OCI-LY7 (cell line): ENCODE results near the gene OSBP. TPM values are rescaled to one million over a fixed set of nuclear protein-coding genes. Genes with fewer than 3 reads are reported as not detected.

ENCODE experiments used
- BruUV-seq: library from RNA; stranded (reverse); fragments of 400-500 nt; replicated peaks from 2 replicates; lab custom pipeline; 2021; lab: Mats Ljungman, UMichigan
- CTCF ChIA-PET: fragments of 300-600 bp; sonication (Branson Sonifier 250); formaldehyde crosslinking; loops from one replicate; lab custom pipeline; 2022; ENCODE audit warnings: antibody characterized with exemption; ENCODE audit not compliant: unreplicated experiment; lab: Charles Lee
- POLR2A ChIA-PET: fragments of 300-600 bp; sonication (Branson Sonifier 250); formaldehyde crosslinking; loops from one replicate; lab custom pipeline; 2022; ENCODE audit warnings: antibody characterized with exemption; lab: Charles Lee
- DNase-seq: peaks from one replicate; pipeline ENCODE4 v3.0.0-alpha.2; 2015; ENCODE audit warnings: low spot score
- H2AFZ ChIP-seq: fragments of 200-600 bp; sonication (generic), shearing (Covaris generic); 2 replicates; pipeline ENCODE4 v1.6.1; 2014; ENCODE audit warnings: mild to moderate bottlenecking, antibody characterized with exemption, low read length, moderate library complexity
- H3K27ac ChIP-seq: fragments of 200-600 bp; sonication (generic); 2 replicates; pipeline ENCODE4 v1.5.1; 2014; ENCODE audit warnings: mixed run types, low read depth, mild to moderate bottlenecking, moderate library complexity, low read length, inconsistent platforms; ENCODE audit not compliant: poor library complexity, severe bottlenecking
- H3K36me3 ChIP-seq: fragments of 200-600 bp; sonication (generic); 2 replicates; pipeline ENCODE4 v1.6.1; 2014; ENCODE audit warnings: mild to moderate bottlenecking, antibody characterized with exemption, low read length, moderate library complexity, mixed read lengths; ENCODE audit not compliant: insufficient read depth
- H3K4me1 ChIP-seq: fragments of 200-600 bp; sonication (generic); 2 replicates; pipeline ENCODE4 v1.5.1; 2014; ENCODE audit warnings: mild to moderate bottlenecking, low read length; ENCODE audit not compliant: insufficient read depth, poor library complexity, severe bottlenecking
- H3K4me2 ChIP-seq: fragments of 200-600 bp; sonication (generic); 2 replicates; pipeline ENCODE4 v1.6.1; 2014; ENCODE audit warnings: mild to moderate bottlenecking, low read length
- H3K4me3 ChIP-seq: fragments of 200-600 bp; sonication (generic); 2 replicates; pipeline ENCODE4 v1.5.1; 2014; ENCODE audit warnings: mild to moderate bottlenecking, low read depth, low read length; ENCODE audit not compliant: poor library complexity, severe bottlenecking
- H3K79me2 ChIP-seq: fragments of 200-600 bp; sonication (generic); 2 replicates; pipeline ENCODE4 v1.6.1; 2016; ENCODE audit warnings: low read depth, mild to moderate bottlenecking, low read length, moderate library complexity, mixed read lengths; ENCODE audit not compliant: insufficient read depth
- H3K9me2 ChIP-seq: fragments of 200-600 bp; sonication (generic); 2 replicates; pipeline ENCODE4 v1.6.1; 2016; ENCODE audit warnings: mild to moderate bottlenecking, low read length, mixed read lengths; ENCODE audit not compliant: insufficient read depth
- H3K9me3 ChIP-seq: fragments of 200-600 bp; sonication (generic); 2 replicates; pipeline ENCODE4 v1.6.1; 2014; ENCODE audit warnings: mild to moderate bottlenecking, mixed run types, low read length, mixed read lengths
- H4K20me1 ChIP-seq: fragments of 200-600 bp; sonication (generic); 2 replicates; pipeline ENCODE4 v1.6.1; 2014; ENCODE audit warnings: mild to moderate bottlenecking, antibody characterized with exemption, low read length, moderate library complexity, mixed read lengths; ENCODE audit not compliant: insufficient read depth
- EZH2phosphoT487 ChIP-seq: fragments of 200-600 bp; sonication (generic); IDR thresholded peaks from 2 replicates; pipeline ENCODE4 v1.6.1; 2018; ENCODE audit warnings: low read depth, borderline replicate concordance, mild to moderate bottlenecking, mixed run types, antibody characterized with exemption, low read length, moderate library complexity, mixed read lengths
- intact Hi-C: fragments of 100-400 bp; cut with micrococcal nuclease; formaldehyde crosslinking; loops from one replicate; pipeline ENCODE4 v1.10.0; 2022; ENCODE audit not compliant: unreplicated experiment
- total RNA-seq, 2 experiments: library from RNA; depleted of rRNA in 1 of 2; stranded (reverse); fragments of >200 nt in 1 of 2; shearing (Covaris generic) in 1 of 2; gene quantifications; 2 replicates each; pipeline ENCODE4 v1.2.3, GENCODE V29; 2014 to 2022
- TF ChIP-seq, protein P1 (sequence below): fragments of 200-600 bp; sonication (generic); conservative IDR thresholded peaks from 2 replicates; pipeline ENCODE4 v1.5.1; 2014; ENCODE audit warnings: mild to moderate bottlenecking, antibody characterized with exemption, low read length, moderate library complexity, mixed read lengths

The OSBP gene
- total RNA-seq, 2 experiments from 2014 or later: 19.2 to 44.6 TPM

DNA sequence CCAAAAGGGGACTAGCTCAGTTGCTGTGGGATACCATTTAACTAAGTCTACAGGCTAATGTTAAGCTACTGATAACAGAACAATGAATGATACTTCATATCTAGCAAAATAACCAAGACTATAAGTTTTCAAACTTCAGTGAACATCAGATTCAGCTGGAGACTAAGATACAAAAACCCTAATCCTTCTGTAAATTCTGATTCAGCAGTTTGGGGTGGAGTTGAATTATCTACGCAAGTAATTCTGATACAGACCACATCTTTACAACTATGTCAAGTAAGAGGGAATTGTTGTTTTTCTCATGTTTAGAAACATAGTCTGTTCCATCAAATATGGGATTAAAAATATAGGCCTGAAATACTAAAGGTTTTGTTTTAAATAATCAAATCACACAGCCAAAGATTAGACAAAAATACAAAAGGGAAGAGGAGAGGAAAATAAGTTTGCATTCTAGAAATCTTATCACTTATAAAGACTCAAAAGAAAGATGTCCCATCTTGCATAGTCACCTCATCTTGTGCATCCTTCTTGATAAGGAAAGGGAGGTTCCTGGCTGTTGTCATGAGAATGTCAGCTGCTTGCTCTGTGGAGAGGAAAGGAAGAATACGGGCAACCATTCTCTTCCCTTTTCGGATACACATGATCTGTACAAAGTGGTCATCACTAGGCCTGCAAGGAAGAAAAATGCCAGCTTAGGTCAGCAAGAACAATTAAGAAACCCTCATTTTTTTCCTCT lies 31.8 kb upstream of the OSBP start:
- no peak for DNase-seq
- Histone ChIP-seq H3K4me3 (no peak overlapping the region), H3K9me3 (no peaks in the 10 kb centered on the region), H3K27ac (no peak overlapping the region), H3K4me1 (no peaks in the 10 kb centered on the region), H3K79me2 (no peaks in the 10 kb centered on the region), H3K36me3 (peaks cover 99% of the 10 kb centered on the region), H4K20me1 (no peaks in the 10 kb centered on the region), H3K4me2 (no peak overlapping the region), H3K9me2 (no peaks in the 10 kb centered on the region), H2AFZ (no peak overlapping the region)
- ChIA-PET POLR2A (interaction anchor here (0.7 to 1.2 kb wide), 5 partner anchors 13 to 30 kb away, joined by 3 to 5 read pairs (median 4); no protein-coding TSS in a partner anchor), CTCF (no interaction called here)
- TF ChIP-seq, protein P1, sequence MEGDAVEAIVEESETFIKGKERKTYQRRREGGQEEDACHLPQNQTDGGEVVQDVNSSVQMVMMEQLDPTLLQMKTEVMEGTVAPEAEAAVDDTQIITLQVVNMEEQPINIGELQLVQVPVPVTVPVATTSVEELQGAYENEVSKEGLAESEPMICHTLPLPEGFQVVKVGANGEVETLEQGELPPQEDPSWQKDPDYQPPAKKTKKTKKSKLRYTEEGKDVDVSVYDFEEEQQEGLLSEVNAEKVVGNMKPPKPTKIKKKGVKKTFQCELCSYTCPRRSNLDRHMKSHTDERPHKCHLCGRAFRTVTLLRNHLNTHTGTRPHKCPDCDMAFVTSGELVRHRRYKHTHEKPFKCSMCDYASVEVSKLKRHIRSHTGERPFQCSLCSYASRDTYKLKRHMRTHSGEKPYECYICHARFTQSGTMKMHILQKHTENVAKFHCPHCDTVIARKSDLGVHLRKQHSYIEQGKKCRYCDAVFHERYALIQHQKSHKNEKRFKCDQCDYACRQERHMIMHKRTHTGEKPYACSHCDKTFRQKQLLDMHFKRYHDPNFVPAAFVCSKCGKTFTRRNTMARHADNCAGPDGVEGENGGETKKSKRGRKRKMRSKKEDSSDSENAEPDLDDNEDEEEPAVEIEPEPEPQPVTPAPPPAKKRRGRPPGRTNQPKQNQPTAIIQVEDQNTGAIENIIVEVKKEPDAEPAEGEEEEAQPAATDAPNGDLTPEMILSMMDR: no peak
- TF ChIP-seq EZH2phosphoT487: no peak
- BruUV-seq: no TSS peak
- intact Hi-C loops: no loop called here

DNA sequence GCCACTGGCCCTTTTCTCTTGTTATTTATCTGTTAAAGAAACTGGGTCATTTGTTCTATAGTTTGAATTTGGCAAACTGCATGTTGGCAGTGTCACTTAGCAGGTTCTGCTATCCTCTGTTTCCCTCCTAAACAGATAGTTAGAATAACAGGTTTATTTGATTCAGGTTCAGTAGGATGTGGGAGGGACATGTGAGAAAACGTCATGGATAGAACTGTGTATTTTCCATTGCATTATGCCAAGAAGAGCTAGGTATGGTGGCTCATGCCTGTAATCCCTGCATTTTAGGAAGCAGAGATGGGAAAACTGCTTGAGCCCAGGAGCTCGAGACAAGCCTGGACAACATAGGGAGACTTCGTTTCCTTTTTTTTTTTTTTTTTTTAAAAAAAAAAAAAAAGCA lies 29.0 kb upstream of the OSBP start:
- Histone ChIP-seq H3K27ac (no peak overlapping the region), H3K9me3 (no peaks in the 10 kb centered on the region), H3K9me2 (no peaks in the 10 kb centered on the region), H3K4me1 (no peaks in the 10 kb centered on the region), H3K4me2 (no peak overlapping the region), H3K4me3 (no peak overlapping the region), H4K20me1 (no peaks in the 10 kb centered on the region), H3K36me3 (peaks cover 99% of the 10 kb centered on the region), H2AFZ (no peak overlapping the region), H3K79me2 (no peaks in the 10 kb centered on the region)
- intact Hi-C loops: no loop called here
- ChIA-PET POLR2A (interaction anchor here (0.7 to 0.9 kb wide), 2 partner anchors 11 to 499 kb away, joined by 3 to 4 read pairs; no protein-coding TSS in a partner anchor), CTCF (no interaction called here)
- no TSS peak for BruUV-seq
- no peak for TF ChIP-seq EZH2phosphoT487
- TF ChIP-seq, protein P1: no peak
- DNase-seq: no peak

DNA sequence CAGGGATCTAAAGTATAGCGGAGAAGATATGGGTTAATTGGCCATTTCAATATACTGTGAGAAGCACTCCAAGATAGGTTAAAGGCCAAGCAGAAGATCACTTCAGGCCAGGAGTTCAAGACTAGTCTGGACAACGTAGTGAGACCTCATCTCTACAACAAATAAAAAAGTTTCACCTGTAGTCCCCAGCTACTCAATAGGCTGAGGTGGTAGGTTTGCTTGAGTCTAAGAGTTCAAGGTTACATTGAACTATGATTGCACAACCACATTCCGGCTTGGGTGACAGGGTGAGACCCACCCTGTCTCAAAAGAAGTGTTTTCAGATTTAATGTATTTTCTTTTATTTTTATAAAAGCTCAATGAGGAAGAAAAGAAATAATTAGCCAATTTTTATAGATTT lies 27.8 kb upstream of the OSBP start:
- no peak overlapping the region for H2AFZ ChIP-seq
- no peak for DNase-seq
- no peak overlapping the region for H3K4me3 ChIP-seq
- no TSS peak for BruUV-seq
- no peaks in the 10 kb centered on the region for H3K9me3 ChIP-seq
- no peak overlapping the region for H3K4me2 ChIP-seq
- no peaks in the 10 kb centered on the region for H3K9me2 ChIP-seq
- intact Hi-C loops: no loop called here
- no peaks in the 10 kb centered on the region for H3K79me2 ChIP-seq
- no peaks in the 10 kb centered on the region for H3K4me1 ChIP-seq
- no peak overlapping the region for H3K27ac ChIP-seq
- POLR2A ChIA-PET: interaction anchor here (0.6 to 1.2 kb wide), 2 partner anchors 13 to 22 kb away, joined by 4 to 8 read pairs; no protein-coding TSS in a partner anchor
- TF ChIP-seq, protein P1: no peak
- TF ChIP-seq EZH2phosphoT487: no peak
- peaks cover 99% of the 10 kb centered on the region for H3K36me3 ChIP-seq
- CTCF ChIA-PET: no interaction called here
- H4K20me1 ChIP-seq: no peaks in the 10 kb centered on the region
